ENCODE results near the gene ASAP2.

The ASAP2 gene

GRCh38 chr2:9228781-9229469 lies 22.3 kb downstream of the ASAP2 start:
- Histone ChIP-seq H3K27me3 (ENCODE audit: control insufficient read depth, insufficient read depth, low read length) (no peaks in the 10 kb centered on the region), H3K27ac (ENCODE audit: low read length) (no peak overlapping the region), H3K9ac (ENCODE audit: low read length) (no peak overlapping the region), H3K4me1 (ENCODE audit: control insufficient read depth, low read depth, low read length) (peaks cover 4% of the 10 kb centered on the region), H3K36me3 (ENCODE audit: control insufficient read depth, low read depth, low read length) (no peaks in the 10 kb centered on the region), H3K9me3 (ENCODE audit: control insufficient read depth, low read depth, low read length) (no peaks in the 10 kb centered on the region), H3K4me3 (ENCODE audit: low read length) (no peak overlapping the region)

DNA sequence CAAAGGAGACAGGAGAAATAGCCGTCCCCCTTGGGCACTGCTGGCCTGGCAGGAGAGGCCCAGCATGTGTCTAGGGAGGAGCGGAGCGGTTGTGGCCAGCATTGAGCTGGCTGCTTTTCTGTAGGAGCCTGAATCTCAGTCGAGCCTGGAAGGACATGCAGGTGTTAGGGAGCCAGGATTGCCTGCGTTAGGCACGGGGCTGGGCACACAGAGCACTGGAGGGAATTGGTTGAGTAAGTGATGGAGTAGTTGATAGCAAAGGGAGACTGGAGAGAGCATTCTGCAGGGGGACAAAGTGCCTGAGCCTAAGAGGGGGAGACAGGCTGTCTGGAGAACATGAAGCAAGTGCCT lies 22.8 kb downstream of the ASAP2 start:
- Histone ChIP-seq H3K4me1 (ENCODE audit: control insufficient read depth, low read depth, low read length) (peaks cover 5% of the 10 kb centered on the region), H3K9me3 (ENCODE audit: control insufficient read depth, low read depth, low read length) (no peaks in the 10 kb centered on the region), H3K27me3 (ENCODE audit: control insufficient read depth, insufficient read depth, low read length) (no peaks in the 10 kb centered on the region), H3K9ac (ENCODE audit: low read length) (no peak overlapping the region), H3K27ac (ENCODE audit: low read length) (no peak overlapping the region), H3K36me3 (ENCODE audit: control insufficient read depth, low read depth, low read length) (no peaks in the 10 kb centered on the region), H3K4me3 (ENCODE audit: low read length) (no peak overlapping the region)

GRCh38 chr2:9230051-9230802 lies 23.6 kb downstream of the ASAP2 start:
- H3K4me1 ChIP-seq (ENCODE audit: control insufficient read depth, low read depth, low read length), result peaks cover 9% of the 10 kb centered on the region
- H3K27ac ChIP-seq (ENCODE audit: low read length), result no peak overlapping the region
- no peaks in the 10 kb centered on the region for H3K36me3 ChIP-seq (ENCODE audit: control insufficient read depth, low read depth, low read length)
- no peak overlapping the region for H3K9ac ChIP-seq (ENCODE audit: low read length)
- H3K27me3 ChIP-seq (ENCODE audit: control insufficient read depth, insufficient read depth, low read length), result no peaks in the 10 kb centered on the region
- H3K9me3 ChIP-seq (ENCODE audit: control insufficient read depth, low read depth, low read length), result no peaks in the 10 kb centered on the region
- no peak overlapping the region for H3K4me3 ChIP-seq (ENCODE audit: low read length)

DNA sequence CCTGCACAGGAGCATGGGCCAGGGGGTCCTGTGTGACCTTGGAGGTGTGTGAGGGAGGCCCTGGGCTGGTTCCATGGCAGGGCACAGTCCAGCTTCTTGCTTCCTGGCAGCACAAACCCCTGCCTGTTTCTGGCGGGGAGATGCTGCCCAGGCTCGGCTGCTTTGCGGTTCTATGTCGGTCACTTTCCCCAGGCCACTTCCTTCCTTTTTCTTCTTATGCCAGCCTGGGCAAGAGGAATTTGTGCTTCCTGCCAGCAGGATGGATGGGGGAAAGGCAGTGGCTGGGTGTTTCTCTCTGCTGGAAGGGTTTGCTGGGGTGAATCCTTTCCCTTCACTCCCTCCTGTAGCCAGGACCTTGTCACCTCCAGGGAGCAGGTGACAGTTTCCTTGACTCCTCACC lies 24.3 kb downstream of the ASAP2 start:
- no peaks in the 10 kb centered on the region for H3K9me3 ChIP-seq (ENCODE audit: control insufficient read depth, low read depth, low read length)
- H3K9ac ChIP-seq (ENCODE audit: low read length), result no peak overlapping the region
- H3K27ac ChIP-seq (ENCODE audit: low read length), result no peak overlapping the region
- no peak overlapping the region for H3K4me3 ChIP-seq (ENCODE audit: low read length)
- H3K27me3 ChIP-seq (ENCODE audit: control insufficient read depth, insufficient read depth, low read length), result no peaks in the 10 kb centered on the region
- H3K36me3 ChIP-seq (ENCODE audit: control insufficient read depth, low read depth, low read length), result no peaks in the 10 kb centered on the region
- H3K4me1 ChIP-seq (ENCODE audit: control insufficient read depth, low read depth, low read length), result peaks cover 9% of the 10 kb centered on the region

- Histone ChIP-seq H3K27ac (ENCODE audit: low read length) (no peak overlapping the region), H3K4me3 (ENCODE audit: low read length) (no peak overlapping the region), H3K9me3 (ENCODE audit: control insufficient read depth, low read depth, low read length) (no peaks in the 10 kb centered on the region), H3K36me3 (ENCODE audit: control insufficient read depth, low read depth, low read length) (no peaks in the 10 kb centered on the region), H3K9ac (ENCODE audit: low read length) (no peak overlapping the region), H3K4me1 (ENCODE audit: control insufficient read depth, low read depth, low read length) (peaks cover 7% of the 10 kb centered on the region), H3K27me3 (ENCODE audit: control insufficient read depth, insufficient read depth, low read length) (no peaks in the 10 kb centered on the region)
Observed at GRCh38 chr2:9231291-9232165, 24.9 kb downstream of the ASAP2 start.

GRCh38 chr2:9232166-9232479 lies 25.5 kb downstream of the ASAP2 start:
- H3K9ac ChIP-seq (ENCODE audit: low read length), result no peak overlapping the region
- no peak overlapping the region for H3K27ac ChIP-seq (ENCODE audit: low read length)
- no peaks in the 10 kb centered on the region for H3K36me3 ChIP-seq (ENCODE audit: control insufficient read depth, low read depth, low read length)
- H3K4me1 ChIP-seq (ENCODE audit: control insufficient read depth, low read depth, low read length), result peaks cover 4% of the 10 kb centered on the region
- H3K9me3 ChIP-seq (ENCODE audit: control insufficient read depth, low read depth, low read length), result no peaks in the 10 kb centered on the region
- H3K4me3 ChIP-seq (ENCODE audit: low read length), result no peak overlapping the region
- no peaks in the 10 kb centered on the region for H3K27me3 ChIP-seq (ENCODE audit: control insufficient read depth, insufficient read depth, low read length)

DNA sequence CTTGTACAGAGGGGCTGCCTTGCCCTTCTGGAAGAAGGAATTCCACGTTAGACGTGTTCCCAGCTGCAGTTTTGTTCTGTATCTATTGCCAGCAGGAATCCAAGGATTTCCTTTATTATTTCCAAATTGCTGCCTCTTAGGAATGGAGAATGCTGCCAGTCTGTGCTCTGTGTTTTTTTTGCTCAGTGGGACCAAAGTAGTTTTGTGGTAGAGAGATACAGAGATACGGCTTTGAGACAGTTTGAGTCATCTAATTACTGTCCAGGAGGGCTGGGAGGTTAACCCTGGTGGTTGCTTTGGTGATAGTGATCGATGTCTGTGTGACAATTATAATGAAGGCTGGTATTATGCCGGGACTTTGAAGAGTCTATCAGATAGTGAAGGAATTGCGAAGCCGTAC lies 26.3 kb downstream of the ASAP2 start:
- no peaks in the 10 kb centered on the region for H3K36me3 ChIP-seq (ENCODE audit: control insufficient read depth, low read depth, low read length)
- H3K27me3 ChIP-seq (ENCODE audit: control insufficient read depth, insufficient read depth, low read length), result no peaks in the 10 kb centered on the region
- H3K4me3 ChIP-seq (ENCODE audit: low read length), result no peak overlapping the region
- no peak overlapping the region for H3K9ac ChIP-seq (ENCODE audit: low read length)
- peaks cover 4% of the 10 kb centered on the region for H3K4me1 ChIP-seq (ENCODE audit: control insufficient read depth, low read depth, low read length)
- H3K27ac ChIP-seq (ENCODE audit: low read length), result no peak overlapping the region
- no peaks in the 10 kb centered on the region for H3K9me3 ChIP-seq (ENCODE audit: control insufficient read depth, low read depth, low read length)

- Histone ChIP-seq H3K9me3 (ENCODE audit: control insufficient read depth, low read depth, low read length) (no peaks in the 10 kb centered on the region), H3K4me1 (ENCODE audit: control insufficient read depth, low read depth, low read length) (peaks cover 4% of the 10 kb centered on the region), H3K27me3 (ENCODE audit: control insufficient read depth, insufficient read depth, low read length) (no peaks in the 10 kb centered on the region), H3K4me3 (ENCODE audit: low read length) (no peak overlapping the region), H3K36me3 (ENCODE audit: control insufficient read depth, low read depth, low read length) (no peaks in the 10 kb centered on the region), H3K27ac (ENCODE audit: low read length) (no peak overlapping the region), H3K9ac (ENCODE audit: low read length) (no peak overlapping the region)
Observed at GRCh38 chr2:9234680-9235146, 28.1 kb downstream of the ASAP2 start.

GRCh38 chr2:9235147-9236044 lies 28.8 kb downstream of the ASAP2 start:
- Histone ChIP-seq H3K9ac (ENCODE audit: low read length) (no peak overlapping the region), H3K27ac (ENCODE audit: low read length) (no peak overlapping the region), H3K27me3 (ENCODE audit: control insufficient read depth, insufficient read depth, low read length) (no peaks in the 10 kb centered on the region), H3K36me3 (ENCODE audit: control insufficient read depth, low read depth, low read length) (no peaks in the 10 kb centered on the region), H3K4me3 (ENCODE audit: low read length) (no peak overlapping the region), H3K4me1 (ENCODE audit: control insufficient read depth, low read depth, low read length) (peaks cover 4% of the 10 kb centered on the region), H3K9me3 (ENCODE audit: control insufficient read depth, low read depth, low read length) (no peaks in the 10 kb centered on the region)

- Histone ChIP-seq H3K36me3 (ENCODE audit: control insufficient read depth, low read depth, low read length) (no peaks in the 10 kb centered on the region), H3K27me3 (ENCODE audit: control insufficient read depth, insufficient read depth, low read length) (no peaks in the 10 kb centered on the region), H3K9ac (ENCODE audit: low read length) (no peak overlapping the region), H3K9me3 (ENCODE audit: control insufficient read depth, low read depth, low read length) (no peaks in the 10 kb centered on the region), H3K4me3 (ENCODE audit: low read length) (no peak overlapping the region), H3K4me1 (ENCODE audit: control insufficient read depth, low read depth, low read length) (peaks cover 4% of the 10 kb centered on the region), H3K27ac (ENCODE audit: low read length) (no peak overlapping the region)
Observed at GRCh38 chr2:9236045-9236344, 29.4 kb downstream of the ASAP2 start.

DNA sequence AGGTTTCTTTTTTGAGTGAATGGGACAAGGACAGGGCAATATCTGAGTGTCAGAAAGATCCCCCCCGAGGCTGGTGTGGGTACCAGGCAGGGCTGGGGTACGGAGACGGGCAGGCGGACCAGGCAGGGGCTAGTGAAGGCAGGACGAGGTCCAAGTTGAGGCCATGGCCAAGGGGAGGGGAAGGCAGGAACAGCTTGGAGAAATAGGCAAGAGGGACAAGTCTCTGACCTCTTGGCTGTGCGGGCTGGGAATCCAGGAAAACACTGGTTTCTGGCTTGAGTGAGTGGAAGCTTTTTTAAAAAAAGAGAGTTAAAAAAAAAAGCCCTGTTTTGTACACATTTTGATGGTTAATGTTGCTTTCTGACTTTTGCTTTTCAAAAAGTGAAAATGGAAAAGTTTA lies 30.3 kb downstream of the ASAP2 start:
- Histone ChIP-seq H3K4me1 (ENCODE audit: control insufficient read depth, low read depth, low read length) (peaks cover 4% of the 10 kb centered on the region), H3K36me3 (ENCODE audit: control insufficient read depth, low read depth, low read length) (no peaks in the 10 kb centered on the region), H3K27ac (ENCODE audit: low read length) (no peak overlapping the region), H3K9ac (ENCODE audit: low read length) (no peak overlapping the region), H3K4me3 (ENCODE audit: low read length) (no peak overlapping the region), H3K9me3 (ENCODE audit: control insufficient read depth, low read depth, low read length) (no peaks in the 10 kb centered on the region), H3K27me3 (ENCODE audit: control insufficient read depth, insufficient read depth, low read length) (no peaks in the 10 kb centered on the region)

Measured in iPS-18a (cell line).